Measurements from ENCODE around the gene GSG1L. TPM values are rescaled to one million over a fixed set of nuclear protein-coding genes. Genes with fewer than 3 reads are reported as not detected.
A peak's percentile ranks its signal among the peaks of the same experiment; 100 is the strongest.

GSG1L gene
- total and polyA plus RNA-seq, 9 of the 15 experiments (the other 6 are each of a cell fraction or from before 2014, with no cell fraction given) = not detected

DNA sequence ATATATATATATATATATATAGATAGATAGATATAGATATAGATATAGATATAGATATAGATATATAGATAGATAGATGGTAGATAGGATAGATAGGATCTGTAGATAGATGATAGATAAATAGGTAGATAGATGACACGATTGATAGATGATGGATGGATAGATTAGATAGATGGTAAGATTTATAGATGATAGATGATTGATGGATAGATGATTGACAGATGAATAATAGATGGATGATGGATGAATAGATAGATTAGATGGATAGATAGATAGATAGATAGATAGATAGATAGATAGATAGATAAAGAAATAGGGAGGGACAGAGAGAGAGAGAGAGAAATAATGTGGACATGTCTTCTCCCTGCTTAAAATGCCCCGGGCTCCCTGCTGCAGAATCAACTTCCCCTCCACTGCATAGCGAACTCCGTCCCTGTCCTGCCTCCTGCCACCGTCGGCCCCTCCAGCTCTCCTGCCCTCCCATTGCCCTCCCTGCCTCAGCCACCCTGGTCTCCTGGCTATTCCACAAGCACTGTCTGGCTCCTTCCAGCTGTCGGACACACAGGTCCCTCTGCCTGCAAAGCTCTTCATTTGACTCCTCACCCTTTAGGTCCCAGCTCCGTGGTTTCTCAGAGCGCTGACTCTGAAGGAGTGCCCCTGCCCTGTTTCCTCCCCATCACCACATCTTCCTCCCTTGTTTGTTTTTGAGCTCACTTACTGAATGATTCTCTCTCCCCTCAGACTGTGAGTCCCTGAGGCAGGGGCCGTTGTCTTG lies 259.6 kb downstream of the GSG1L start:
- Histone ChIP-seq H3K9me3 (replicated peaks; ENCODE audit: control insufficient read depth, insufficient read depth, low read depth, low read length) (no peaks in the 10 kb centered on the region), H2AFZ (ENCODE audit: low read depth, low read length) (no peak overlapping the region)
- intact Hi-C loops (cut with micrococcal nuclease) = no loop called here

More for the DNA sequence above, 259.6 kb downstream of the GSG1L start:
- no peak overlapping the region for H3K4me3 ChIP-seq
- ATAC-seq (no peak), DNase-seq (ENCODE audit: extremely low read depth in 1 of 4, low spot score in 3 of 4) (no peak), FAIRE-seq (no peak)
- 23% methylated on average over 9 of the region's 10 CpGs for WGBS (ENCODE audit: insufficient coverage, low coverage, missing lambda C conversion rate)
- no peak overlapping the region for H3K27ac ChIP-seq (ENCODE audit: extremely low read depth, low read depth, low read length)
- H3K9me1 ChIP-seq (ENCODE audit: control insufficient read depth, insufficient read depth, low read length) = no peaks in the 10 kb centered on the region
- in situ Hi-C loops (cut with MboI) = no loop called here
- H3K4me1 ChIP-seq (replicated peaks in 1 of 2; ENCODE audit: control insufficient read depth in 2 of 2, insufficient read depth in 2 of 2, low read length in 2 of 2) = no peaks in the 10 kb centered on the region
- peaks cover 3 to 15% of the 10 kb centered on the region in 2 experiments; a peak in 4 of 5 replicates for H3K27me3 ChIP-seq (ENCODE audit: control insufficient read depth in 2 of 2, insufficient read depth in 2 of 2, low read length in 2 of 2)
- no peak overlapping the region for H3K9ac ChIP-seq (ENCODE audit: insufficient read depth in 1 of 2, low read depth in 2 of 2, low read length in 2 of 2)
- no TSS peak for BruUV-seq (replicated peaks)
- H3K4me2 ChIP-seq (ENCODE audit: insufficient read depth, low read length) = no peak overlapping the region
- no peaks in the 10 kb centered on the region for H3K79me2 ChIP-seq (ENCODE audit: control insufficient read depth, insufficient read depth, low read length)
- POLR2A ChIA-PET = no interaction called here
- TF ChIP-seq, protein P1, sequence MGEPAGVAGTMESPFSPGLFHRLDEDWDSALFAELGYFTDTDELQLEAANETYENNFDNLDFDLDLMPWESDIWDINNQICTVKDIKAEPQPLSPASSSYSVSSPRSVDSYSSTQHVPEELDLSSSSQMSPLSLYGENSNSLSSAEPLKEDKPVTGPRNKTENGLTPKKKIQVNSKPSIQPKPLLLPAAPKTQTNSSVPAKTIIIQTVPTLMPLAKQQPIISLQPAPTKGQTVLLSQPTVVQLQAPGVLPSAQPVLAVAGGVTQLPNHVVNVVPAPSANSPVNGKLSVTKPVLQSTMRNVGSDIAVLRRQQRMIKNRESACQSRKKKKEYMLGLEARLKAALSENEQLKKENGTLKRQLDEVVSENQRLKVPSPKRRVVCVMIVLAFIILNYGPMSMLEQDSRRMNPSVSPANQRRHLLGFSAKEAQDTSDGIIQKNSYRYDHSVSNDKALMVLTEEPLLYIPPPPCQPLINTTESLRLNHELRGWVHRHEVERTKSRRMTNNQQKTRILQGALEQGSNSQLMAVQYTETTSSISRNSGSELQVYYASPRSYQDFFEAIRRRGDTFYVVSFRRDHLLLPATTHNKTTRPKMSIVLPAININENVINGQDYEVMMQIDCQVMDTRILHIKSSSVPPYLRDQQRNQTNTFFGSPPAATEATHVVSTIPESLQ (CRISPR knock-in tag; IDR thresholded peaks at IDR 0.05) = no peak
- peak; percentile 90 for TF ChIP-seq DACH1 (IDR thresholded peaks at IDR 0.05; ENCODE audit: partially characterized antibody)
- TF ChIP-seq, protein P2, sequence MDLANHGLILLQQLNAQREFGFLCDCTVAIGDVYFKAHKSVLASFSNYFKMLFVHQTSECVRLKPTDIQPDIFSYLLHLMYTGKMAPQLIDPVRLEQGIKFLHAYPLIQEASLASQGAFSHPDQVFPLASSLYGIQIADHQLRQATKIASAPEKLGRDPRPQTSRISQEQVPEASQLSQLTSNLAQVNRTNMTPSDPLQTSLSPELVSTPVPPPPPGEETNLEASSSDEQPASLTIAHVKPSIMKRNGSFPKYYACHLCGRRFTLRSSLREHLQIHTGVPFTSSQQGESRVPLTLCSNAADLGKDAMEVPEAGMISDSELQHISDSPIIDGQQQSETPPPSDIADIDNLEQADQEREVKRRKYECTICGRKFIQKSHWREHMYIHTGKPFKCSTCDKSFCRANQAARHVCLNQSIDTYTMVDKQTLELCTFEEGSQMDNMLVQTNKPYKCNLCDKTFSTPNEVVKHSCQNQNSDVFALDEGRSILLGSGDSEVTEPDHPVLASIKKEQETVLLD (IDR thresholded peaks at IDR 0.05) = peak; percentile 72
- TF ChIP-seq, protein P3, sequence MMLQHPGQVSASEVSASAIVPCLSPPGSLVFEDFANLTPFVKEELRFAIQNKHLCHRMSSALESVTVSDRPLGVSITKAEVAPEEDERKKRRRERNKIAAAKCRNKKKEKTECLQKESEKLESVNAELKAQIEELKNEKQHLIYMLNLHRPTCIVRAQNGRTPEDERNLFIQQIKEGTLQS (IDR thresholded peaks at IDR 0.05) = no peak
- TF ChIP-seq, protein P3 (CRISPR knock-in tag; conservative IDR thresholded peaks at IDR 0.05) = no peak
- peak; percentile 50; the same call in 1 of the 2 replicates for TF ChIP-seq MTA1 (IDR thresholded peaks at IDR 0.05; ENCODE audit: borderline replicate concordance)
- H3K36me3 ChIP-seq (ENCODE audit: control insufficient read depth, insufficient read depth, low read length) = no peaks in the 10 kb centered on the region
- H4K20me1 ChIP-seq (replicated peaks; ENCODE audit: control insufficient read depth, insufficient read depth, low read length) = peaks cover 14% of the 10 kb centered on the region; the same call in 1 of the 2 replicates
- CTCF ChIA-PET (ENCODE audit: low intra/inter-chr PET ratio) = no interaction called here

All from K562 (cell line).